ENCODE results near the gene ZNF423.

ZNF423 gene

GRCh38 chr16:49763826-49764225 is 92.1 kb downstream of the ZNF423 start:
- no peak overlapping the region for H3K27ac Mint-ChIP-seq
- no peak for DNase-seq (ENCODE audit: low spot score in 2 of 2)
- no peak for ATAC-seq (ENCODE audit: low read depth)
- H3K9me3 Mint-ChIP-seq, result no peaks in the 10 kb centered on the region
- H3K36me3 Mint-ChIP-seq, result no peaks in the 10 kb centered on the region
- H3K4me1 Mint-ChIP-seq, result no peaks in the 10 kb centered on the region
- no peak overlapping the region for H3K4me3 Mint-ChIP-seq
- H3K27me3 Mint-ChIP-seq, result no peaks in the 10 kb centered on the region

DNA sequence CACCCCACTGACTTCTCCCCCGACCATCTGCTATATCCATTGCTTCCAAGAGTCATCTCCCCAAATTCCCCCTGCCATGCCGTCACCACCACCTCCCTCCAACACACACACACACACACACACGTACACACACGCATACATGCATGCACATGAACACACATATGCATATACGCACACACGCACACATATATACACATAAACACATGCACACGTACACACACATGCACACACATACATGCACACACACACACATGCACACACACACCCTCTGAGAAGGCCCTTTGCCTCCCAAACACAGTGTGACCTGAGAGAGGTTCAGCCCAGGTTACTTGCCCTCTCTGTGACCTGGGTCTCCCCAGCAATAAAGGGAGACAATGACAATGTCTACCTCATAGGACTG is 95.1 kb downstream of the ZNF423 start:
- H3K27ac Mint-ChIP-seq, result no peak overlapping the region
- no peak overlapping the region for H3K4me3 Mint-ChIP-seq
- no peak for DNase-seq (ENCODE audit: low spot score in 2 of 2)
- no peaks in the 10 kb centered on the region for H3K4me1 Mint-ChIP-seq
- H3K36me3 Mint-ChIP-seq, result no peaks in the 10 kb centered on the region
- no peaks in the 10 kb centered on the region for H3K9me3 Mint-ChIP-seq
- no peak for ATAC-seq (ENCODE audit: low read depth)
- H3K27me3 Mint-ChIP-seq, result peaks cover 5% of the 10 kb centered on the region

DNA sequence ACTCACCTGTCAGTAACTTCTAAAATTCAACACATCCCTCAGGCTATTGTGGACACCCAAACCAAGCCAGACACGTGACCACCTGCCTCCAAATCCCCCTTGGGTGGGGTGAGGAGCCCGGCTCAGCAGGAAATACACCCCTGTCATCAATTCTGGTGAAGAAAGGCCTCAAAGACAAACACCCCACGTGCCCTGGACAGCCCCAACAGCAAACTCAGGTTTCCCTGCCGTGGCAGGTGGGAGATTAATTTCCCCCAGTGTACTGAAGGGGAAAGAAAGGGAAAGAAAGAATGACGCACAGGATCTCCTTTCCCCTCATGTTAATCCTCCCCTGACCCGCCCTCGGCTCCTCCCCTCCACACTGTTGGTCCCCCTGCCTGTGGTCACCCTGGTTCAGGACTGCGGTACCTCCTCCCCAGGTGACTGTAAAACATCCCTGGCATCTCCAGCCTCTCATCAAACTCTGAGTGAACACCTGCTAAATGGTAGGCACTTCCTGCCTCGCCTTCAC is 98.3 kb downstream of the ZNF423 start:
- H3K4me3 Mint-ChIP-seq, result no peak overlapping the region
- H3K4me1 Mint-ChIP-seq, result peaks cover 3% of the 10 kb centered on the region
- peaks cover 12% of the 10 kb centered on the region for H3K27me3 Mint-ChIP-seq
- ATAC-seq (ENCODE audit: low read depth) (no peak), DNase-seq (ENCODE audit: low spot score in 2 of 2) (no peak)
- no peaks in the 10 kb centered on the region for H3K9me3 Mint-ChIP-seq
- H3K27ac Mint-ChIP-seq, result no peak overlapping the region
- H3K36me3 Mint-ChIP-seq, result no peaks in the 10 kb centered on the region

- DNase-seq (ENCODE audit: low spot score in 2 of 2) (no peak), ATAC-seq (ENCODE audit: low read depth) (no peak)
- Mint-ChIP-seq H3K4me3 (no peak overlapping the region), H3K4me1 (peaks cover 3% of the 10 kb centered on the region), H3K27me3 (peaks cover 15% of the 10 kb centered on the region), H3K9me3 (no peaks in the 10 kb centered on the region), H3K36me3 (no peaks in the 10 kb centered on the region), H3K27ac (no peak overlapping the region)
Observed at GRCh38 chr16:49756775-49757558, 98.9 kb downstream of the ZNF423 start.

- no peak overlapping the region for H3K4me3 Mint-ChIP-seq
- H3K27me3 Mint-ChIP-seq, result peaks cover 15% of the 10 kb centered on the region
- no peaks in the 10 kb centered on the region for H3K9me3 Mint-ChIP-seq
- ATAC-seq (ENCODE audit: low read depth), result no peak
- DNase-seq (ENCODE audit: low spot score in 2 of 2), result no peak
- no peak overlapping the region for H3K27ac Mint-ChIP-seq
- peaks cover 3% of the 10 kb centered on the region for H3K4me1 Mint-ChIP-seq
- no peaks in the 10 kb centered on the region for H3K36me3 Mint-ChIP-seq
Observed at GRCh38 chr16:49755716-49756505, 100.0 kb downstream of the ZNF423 start.

- H3K9me3 Mint-ChIP-seq, result no peaks in the 10 kb centered on the region
- no peak for ATAC-seq (ENCODE audit: low read depth)
- H3K27ac Mint-ChIP-seq, result no peak overlapping the region
- peaks cover 18% of the 10 kb centered on the region for H3K27me3 Mint-ChIP-seq
- no peak overlapping the region for H3K4me3 Mint-ChIP-seq
- DNase-seq (ENCODE audit: low spot score in 2 of 2), result no peak
- H3K4me1 Mint-ChIP-seq, result peaks cover 3% of the 10 kb centered on the region
- H3K36me3 Mint-ChIP-seq, result no peaks in the 10 kb centered on the region
Observed at GRCh38 chr16:49755313-49755620, 100.6 kb downstream of the ZNF423 start.

DNA sequence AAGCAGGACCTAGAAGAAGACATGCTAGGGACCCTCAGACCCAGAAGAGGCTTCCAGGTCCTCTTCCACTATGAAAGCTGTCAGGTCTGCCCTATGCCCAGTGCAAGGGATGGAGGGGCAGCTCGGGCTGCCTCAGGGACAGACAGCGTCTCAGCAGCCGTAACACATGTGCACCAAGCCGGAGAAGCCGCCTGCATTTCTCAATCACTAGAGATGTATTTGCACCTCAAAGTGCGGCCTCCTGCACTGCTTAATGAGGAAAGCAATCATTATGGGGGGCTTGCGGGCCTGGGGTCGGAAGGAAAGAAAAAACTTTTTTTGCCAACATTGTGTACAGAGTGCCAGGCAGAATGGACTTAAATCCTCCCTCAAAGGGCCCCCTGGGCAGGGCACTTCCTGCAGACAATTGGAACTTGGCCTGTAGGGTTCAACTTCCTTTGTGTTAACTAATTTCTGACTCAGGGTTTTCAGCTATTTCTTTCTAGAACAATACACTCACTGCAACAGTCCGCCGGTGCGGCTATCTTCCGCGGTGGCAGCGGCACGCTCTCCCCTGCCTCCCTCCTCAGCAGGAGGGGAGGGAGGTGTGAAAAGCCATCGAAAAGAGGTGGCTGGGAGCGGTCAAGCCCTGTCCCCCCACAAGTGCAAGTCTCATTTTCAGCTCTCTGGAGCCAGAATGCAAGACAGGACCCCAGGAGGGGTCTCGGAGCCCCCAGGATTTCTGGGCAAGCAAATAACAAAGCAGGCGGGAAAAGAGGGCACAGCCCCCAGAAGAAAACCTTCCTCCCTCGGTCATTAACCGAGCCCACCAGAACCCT is 101.2 kb downstream of the ZNF423 start:
- no peak overlapping the region for H3K4me3 Mint-ChIP-seq
- H3K27ac Mint-ChIP-seq, result no peak overlapping the region
- no peaks in the 10 kb centered on the region for H3K36me3 Mint-ChIP-seq
- H3K4me1 Mint-ChIP-seq, result peaks cover 3% of the 10 kb centered on the region
- ATAC-seq (ENCODE audit: low read depth) (no peak), DNase-seq (ENCODE audit: low spot score in 2 of 2) (no peak)
- no peaks in the 10 kb centered on the region for H3K9me3 Mint-ChIP-seq
- peaks cover 18% of the 10 kb centered on the region for H3K27me3 Mint-ChIP-seq

GRCh38 chr16:49750341-49751000 is 105.4 kb downstream of the ZNF423 start:
- no peaks in the 10 kb centered on the region for H3K36me3 Mint-ChIP-seq
- no peak overlapping the region for H3K4me3 Mint-ChIP-seq
- H3K4me1 Mint-ChIP-seq, result peaks cover 3% of the 10 kb centered on the region
- ATAC-seq (ENCODE audit: low read depth) (no peak), DNase-seq (ENCODE audit: low spot score in 2 of 2) (no peak)
- H3K27ac Mint-ChIP-seq, result no peak overlapping the region
- H3K9me3 Mint-ChIP-seq, result no peaks in the 10 kb centered on the region
- peaks cover 12% of the 10 kb centered on the region for H3K27me3 Mint-ChIP-seq

DNA sequence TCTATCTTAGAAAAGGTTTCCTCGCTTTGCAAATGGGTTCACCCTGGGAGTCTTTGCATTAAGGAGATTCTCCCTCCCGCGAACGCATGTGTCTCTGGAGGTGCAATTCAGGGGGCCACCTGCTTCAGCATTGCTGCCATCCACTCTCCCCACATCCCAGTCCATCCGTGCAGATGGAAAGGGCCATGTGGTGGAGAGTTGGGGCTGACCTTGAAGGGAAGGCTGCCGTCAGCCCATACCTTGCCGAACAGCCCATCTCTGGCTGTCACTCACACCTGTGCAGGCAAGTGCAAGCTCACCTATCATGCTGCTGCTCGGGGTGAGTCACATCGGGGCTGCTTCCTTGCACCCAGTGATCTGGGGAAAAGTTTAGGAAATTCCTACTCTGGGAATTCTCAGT is 106.1 kb downstream of the ZNF423 start:
- Mint-ChIP-seq H3K4me1 (no peaks in the 10 kb centered on the region), H3K4me3 (no peak overlapping the region), H3K27ac (no peak overlapping the region), H3K27me3 (peaks cover 9% of the 10 kb centered on the region), H3K36me3 (no peaks in the 10 kb centered on the region), H3K9me3 (no peaks in the 10 kb centered on the region)
- ATAC-seq (ENCODE audit: low read depth) (no peak), DNase-seq (ENCODE audit: low spot score in 2 of 2) (no peak)

DNA sequence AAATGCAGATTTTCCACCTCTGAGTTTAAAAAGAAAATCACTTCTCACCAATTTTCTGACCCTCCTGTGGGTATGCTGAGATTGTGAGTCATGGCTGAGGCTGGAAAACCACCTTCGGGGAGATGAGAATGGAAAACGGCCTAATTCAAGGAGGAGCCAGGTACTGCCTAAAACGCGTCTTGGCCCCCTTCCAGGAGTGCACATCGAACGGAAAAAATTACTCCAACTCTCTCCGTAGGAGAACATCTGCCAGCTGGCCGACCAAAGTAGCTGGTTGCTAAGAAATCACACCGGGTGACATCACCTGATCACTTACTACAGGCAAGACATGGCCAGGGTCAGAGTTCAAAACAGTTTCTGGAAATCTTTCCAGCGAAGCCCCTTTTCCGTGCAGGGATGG is 107.6 kb downstream of the ZNF423 start:
- H3K36me3 Mint-ChIP-seq, result no peaks in the 10 kb centered on the region
- H3K27me3 Mint-ChIP-seq, result peaks cover 9% of the 10 kb centered on the region
- H3K4me1 Mint-ChIP-seq, result no peaks in the 10 kb centered on the region
- ATAC-seq (ENCODE audit: low read depth) (no peak), DNase-seq (ENCODE audit: low spot score in 2 of 2) (no peak)
- no peaks in the 10 kb centered on the region for H3K9me3 Mint-ChIP-seq
- H3K4me3 Mint-ChIP-seq, result no peak overlapping the region
- no peak overlapping the region for H3K27ac Mint-ChIP-seq

DNA sequence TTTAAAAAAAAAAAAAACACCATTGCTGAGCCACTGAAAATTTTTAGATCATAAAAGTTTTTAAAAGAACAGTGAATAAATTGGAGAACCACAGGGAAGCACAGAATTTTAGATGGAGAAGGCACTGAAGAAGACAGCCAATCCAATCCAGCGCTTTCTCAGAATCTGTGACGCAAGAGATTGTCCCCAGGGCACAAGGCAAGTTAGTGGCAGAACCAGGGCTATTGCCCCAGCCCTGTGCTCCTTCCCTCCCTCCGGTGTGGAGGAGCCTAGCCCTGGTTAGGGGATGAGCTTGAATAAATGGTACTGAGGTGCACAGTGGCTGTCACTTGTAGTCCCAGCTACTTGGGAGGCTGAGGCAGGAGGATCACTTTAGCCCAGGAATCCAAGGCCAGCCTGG is 108.3 kb downstream of the ZNF423 start:
- no peak overlapping the region for H3K4me3 Mint-ChIP-seq
- ATAC-seq (ENCODE audit: low read depth), result no peak

GRCh38 chr16:49746545-49746944 is 109.4 kb downstream of the ZNF423 start:
- no peak for ATAC-seq (ENCODE audit: low read depth)
- Mint-ChIP-seq H3K27me3 (peaks cover 6% of the 10 kb centered on the region), H3K36me3 (no peaks in the 10 kb centered on the region), H3K9me3 (no peaks in the 10 kb centered on the region), H3K4me3 (no peak overlapping the region), H3K27ac (no peak overlapping the region), H3K4me1 (no peaks in the 10 kb centered on the region)
- no peak for DNase-seq (ENCODE audit: low spot score in 2 of 2)

More for the DNA sequence above, 108.3 kb downstream of the ZNF423 start:
- H3K27ac Mint-ChIP-seq, result no peak overlapping the region
- peaks cover 8% of the 10 kb centered on the region for H3K27me3 Mint-ChIP-seq
- no peak for DNase-seq (ENCODE audit: low spot score in 2 of 2)
- H3K36me3 Mint-ChIP-seq, result no peaks in the 10 kb centered on the region
- no peaks in the 10 kb centered on the region for H3K4me1 Mint-ChIP-seq
- no peaks in the 10 kb centered on the region for H3K9me3 Mint-ChIP-seq

GRCh38 chr16:49745311-49745747 is 110.6 kb downstream of the ZNF423 start:
- no peak for DNase-seq (ENCODE audit: low spot score in 2 of 2)
- Mint-ChIP-seq H3K4me1 (no peaks in the 10 kb centered on the region), H3K36me3 (no peaks in the 10 kb centered on the region), H3K27me3 (peaks cover 3% of the 10 kb centered on the region), H3K27ac (no peak overlapping the region), H3K9me3 (no peaks in the 10 kb centered on the region), H3K4me3 (no peak overlapping the region)
- no peak for ATAC-seq (ENCODE audit: low read depth)

All from memory B cell (primary cell).